GM12878 (cell line): ENCODE data around the gene CMC1. TPM values are rescaled to one million over a fixed set of nuclear protein-coding genes. Genes with fewer than 3 reads are reported as not detected.

Experiments
- ATAC-seq: fragments of 200-7000 bp; cut with Tn5 transposase; 3 replicates; pipeline ENCODE4 v1.9.1; 2020; ENCODE audit warnings: mild to moderate bottlenecking, moderate library complexity
- BruUV-seq: library from RNA; stranded (reverse); fragments of 400-500 nt; replicated peaks from 2 replicates; lab custom pipeline; 2021; lab: Mats Ljungman, UMichigan
- CTCF ChIA-PET: fragments of 300-600 bp; sonication (Branson Sonifier 250); formaldehyde crosslinking; extraction: SDS; loops from one replicate; lab custom pipeline; 2021; ENCODE audit warnings: inconsistent platforms; lab: Yijun Ruan, JAX
- POLR2A ChIA-PET: fragments of 350-600 bp; formaldehyde crosslinking; extraction: SDS; loops from one replicate; lab custom pipeline; 2021; ENCODE audit warnings: inconsistent platforms; lab: Charles Lee
- RAD21 ChIA-PET: fragments of 300-600 bp; sonication (Branson Sonifier 250); formaldehyde crosslinking; loops from one replicate; lab custom pipeline; 2023; ENCODE audit warnings: antibody characterized with exemption; ENCODE audit not compliant: unreplicated experiment; lab: Charles Lee
- SMC1A ChIA-PET: fragments of 300-600 bp; sonication (Branson Sonifier 250); formaldehyde crosslinking; loops from one replicate; lab custom pipeline; 2023; ENCODE audit not compliant: unreplicated experiment, uncharacterized antibody; lab: Charles Lee
- DNase-seq: peaks from one replicate; pipeline ENCODE4 v3.0.0-alpha.2; 2011; ENCODE audit warnings: low read depth, low spot score
- FAIRE-seq: peaks from 3 replicates; lab custom pipeline; 2011; peaks lifted over from hg19 to GRCh38; lab: Jason Lieb, UNC
- H2AFZ ChIP-seq: 2 replicates; pipeline ENCODE4 v1.6.0; 2011; ENCODE audit warnings: low read depth, low read length, control low read depth; ENCODE audit not compliant: control insufficient read depth
- H3K27ac ChIP-seq: 2 replicates; pipeline ENCODE4 v1.5.1; 2011; ENCODE audit warnings: control low read depth; ENCODE audit not compliant: control insufficient read depth, insufficient read depth
- H3K27me3 ChIP-seq, 2 experiments: replicated peaks in 1 of 2; 2 replicates each; pipeline versions ENCODE4 v1.6.0 to v1.6.1; 2011; ENCODE audit warnings: low read length in 1 of 2; ENCODE audit not compliant: control insufficient read depth in 2 of 2, insufficient read depth in 2 of 2
- H3K36me3 ChIP-seq, 2 experiments: 2 replicates each; pipeline ENCODE4 v1.5.1; 2011; ENCODE audit warnings: low read length in 1 of 2; ENCODE audit not compliant: control insufficient read depth in 2 of 2, insufficient read depth in 2 of 2
- H3K4me1 ChIP-seq: 2 replicates; pipeline ENCODE4 v1.6.1; 2011; ENCODE audit warnings: mild to moderate bottlenecking, low read length, moderate library complexity, mixed read lengths; ENCODE audit not compliant: control insufficient read depth, insufficient read depth
- H3K4me2 ChIP-seq: 2 replicates; pipeline ENCODE4 v1.6.0; 2011; ENCODE audit warnings: control low read depth; ENCODE audit not compliant: control insufficient read depth, insufficient read depth
- H3K4me3 ChIP-seq: fragments of 200-600 bp; sonication (generic); 2 replicates; pipeline ENCODE4 v1.5.1; 2016
- H3K79me2 ChIP-seq: 2 replicates; pipeline ENCODE4 v1.6.0; 2011; ENCODE audit warnings: low read length; ENCODE audit not compliant: control insufficient read depth, insufficient read depth
- H3K9ac ChIP-seq: 2 replicates; pipeline ENCODE4 v1.8.0; 2011; ENCODE audit warnings: low read length, control low read depth, mixed read lengths; ENCODE audit not compliant: control insufficient read depth, insufficient read depth
- H3K9me3 ChIP-seq: replicated peaks from 3 replicates; pipeline ENCODE4 v1.5.1; 2011; ENCODE audit warnings: mild to moderate bottlenecking, low read length; ENCODE audit not compliant: control insufficient read depth, insufficient read depth
- H4K20me1 ChIP-seq: 2 replicates; pipeline ENCODE4 v1.6.0; 2011; ENCODE audit not compliant: control insufficient read depth, insufficient read depth
- ATF7 ChIP-seq: fragments of 450-650 bp; IDR thresholded peaks from 2 replicates; pipeline ENCODE4 v1.6.1; 2016; ENCODE audit warnings: low read depth, mild to moderate bottlenecking
- BACH1 ChIP-seq: fragments of 450-650 bp; IDR thresholded peaks from 2 replicates; pipeline ENCODE4 v1.6.1; 2017; ENCODE audit warnings: mild to moderate bottlenecking, borderline replicate concordance
- CEBPB ChIP-seq, 2 experiments: fragments of 150-350 bp in 1 of 2; IDR thresholded peaks; 2 replicates each; pipeline ENCODE4 v1.6.1; 2012 to 2014; ENCODE audit warnings: low read depth in 2 of 2, low read length in 2 of 2, borderline replicate concordance in 1 of 2, inconsistent platforms in 1 of 2
- E2F8 ChIP-seq: fragments of 450-650 bp; IDR thresholded peaks from 2 replicates; pipeline ENCODE4 v1.6.1; 2018; ENCODE audit warnings: mild to moderate bottlenecking, low read depth, moderate library complexity; ENCODE audit not compliant: partially characterized antibody
- EED ChIP-seq: sonication (generic); IDR thresholded peaks from 2 replicates; pipeline ENCODE4 v1.6.1; 2016; ENCODE audit warnings: antibody characterized with exemption, low read depth
- ESRRA ChIP-seq: IDR thresholded peaks from 2 replicates; pipeline ENCODE4 v1.6.1; 2012; ENCODE audit warnings: mild to moderate bottlenecking, low read length, improper control_type of control experiment
- ETV6 ChIP-seq, 2 experiments: fragments of 450-650 bp in 1 of 2; IDR thresholded peaks in 1 of 2; conservative IDR thresholded peaks in 1 of 2; 2 replicates each; pipeline ENCODE4 v1.6.1; 2014; ENCODE audit warnings: antibody characterized with exemption in 1 of 2, borderline replicate concordance in 1 of 2, low read depth in 1 of 2, mild to moderate bottlenecking in 1 of 2, moderate library complexity in 1 of 2
- JUNB ChIP-seq: IDR thresholded peaks from 2 replicates; pipeline ENCODE4 v1.6.1; 2016; ENCODE audit warnings: antibody characterized with exemption, mild to moderate bottlenecking
- LARP7 ChIP-seq: fragments of 450-650 bp; IDR thresholded peaks from 2 replicates; pipeline ENCODE4 v1.6.1; 2017; ENCODE audit warnings: mild to moderate bottlenecking
- SMC3 ChIP-seq: IDR thresholded peaks from 2 replicates; pipeline ENCODE4 v1.6.1; 2011; ENCODE audit warnings: low read length, improper control_type of control experiment, borderline replicate concordance
- SREBF1 ChIP-seq: IDR thresholded peaks from 2 replicates; pipeline ENCODE4 v1.6.1; 2012; ENCODE audit warnings: mild to moderate bottlenecking, low read length
- WRNIP1 ChIP-seq: IDR thresholded peaks from 2 replicates; pipeline ENCODE4 v1.6.1; 2011; ENCODE audit warnings: low read depth, low read length, improper control_type of control experiment, borderline replicate concordance
- WGBS: methylation state at CpG from one replicate; pipeline ENCODE4 v1.1.6; 2016; ENCODE audit warnings: low lambda C conversion rate; ENCODE audit not compliant: insufficient replicate concordance, insufficient coverage; ENCODE audit errors: missing lambda C conversion rate; 5-methylcytosine and 5-hydroxymethylcytosine counted together
- in situ Hi-C: fragments of 300-500 bp; cut with MboI; formaldehyde crosslinking; loops from 9 replicates; pipeline ENCODE4 v1.14.3; 2018; ENCODE audit warnings: mixed read lengths
- intact Hi-C: fragments of 100-400 bp; cut with micrococcal nuclease; formaldehyde crosslinking; loops from one replicate; pipeline ENCODE4 v1.14.2; 2022; ENCODE audit not compliant: unreplicated experiment
- polyA plus RNA-seq, 11 experiments: library from polyadenylated mRNA; depleted of rRNA in 4 of 11; unstranded in 6 of 11; stranded (reverse) in 5 of 11; fragments of >200 nt; fragmentation: Nextera tagmentation in 4 of 11; fragmentation: Illumina TruSeq in 1 of 11; extraction: Ambion mirVana in 4 of 11; extraction: Trizol in 1 of 11; gene quantifications; 1 replicate in 1 of 11; 2 replicates in 10 of 11; pipeline versions ENCODE4 v1.2.1 to v1.2.3, GENCODE V29; 2011 to 2016; ENCODE audit warnings: inconsistent platforms in 2 of 11, missing spikeins in 2 of 11, low read depth in 1 of 11
- total RNA-seq, 4 experiments: library from RNA; depleted of rRNA in 3 of 4; stranded (reverse); fragments of >200 nt in 3 of 4; fragmentation: Illumina TruSeq in 1 of 4; extraction: Trizol in 1 of 4; gene quantifications; 2 replicates each; pipeline versions ENCODE4 v1.2.1 to v1.2.3, GENCODE V29; 2013 to 2021

The CMC1 gene
- total and polyA plus RNA-seq, 10 of the 15 experiments (the other 5 are each of a cell fraction or from before 2014, with no cell fraction given) = 12.3 to 118 (median 29.3) TPM

GRCh38 chr3:28345690-28346089 is 104.3 kb downstream of the CMC1 start:
- no peaks in the 10 kb centered on the region for H3K27me3 ChIP-seq
- intact Hi-C loops = loop anchor here (10.0 kb wide), 1 partner anchor 861 kb away; the partner anchor contains the start of gene SLC4A7
- no peak overlapping the region for H3K27ac ChIP-seq
- ChIA-PET CTCF (interaction anchor here (3.6 kb wide), 1 partner anchor 18 kb away, joined by 35 read pairs; no protein-coding TSS in a partner anchor), SMC1A (interaction anchor here (1.4 to 4.6 kb wide), 4 partner anchors 12 to 633 kb away, joined by 3 to 37 read pairs (median 6); no protein-coding TSS in a partner anchor), RAD21 (interaction anchor here (3.6 kb wide), 2 partner anchors 19 to 633 kb away, joined by 21 to 44 read pairs; no protein-coding TSS in a partner anchor), POLR2A (no interaction called here)
- no TSS peak for BruUV-seq
- no peaks in the 10 kb centered on the region for H4K20me1 ChIP-seq
- H3K79me2 ChIP-seq = peaks cover 70% of the 10 kb centered on the region
- TF ChIP-seq ESRRA = no peak
- TF ChIP-seq E2F8 = no peak
- TF ChIP-seq JUNB = no peak
- TF ChIP-seq WRNIP1 = no peak
- TF ChIP-seq SREBF1 = no peak
- TF ChIP-seq SMC3 = no peak
- TF ChIP-seq ETV6 (conservative IDR thresholded peaks at IDR 0.05 in 1 of 2, IDR thresholded peaks at IDR 0.05 in 1 of 2; ENCODE audit: borderline replicate concordance in 1 of 2, low read depth in 1 of 2) = no peak
- TF ChIP-seq BACH1 = no peak
- no peak for TF ChIP-seq CEBPB (IDR thresholded peaks at IDR 0.05; ENCODE audit: borderline replicate concordance in 1 of 2, low read depth in 2 of 2, low read length in 2 of 2)
- no peak for TF ChIP-seq ATF7
- TF ChIP-seq LARP7 = no peak
- TF ChIP-seq EED = no peak
- ATAC-seq (no peak), DNase-seq (no peak), FAIRE-seq (no peak)
- no peaks in the 10 kb centered on the region for H3K9me3 ChIP-seq
- H3K36me3 ChIP-seq = no peaks in the 10 kb centered on the region
- H2AFZ ChIP-seq = no peak overlapping the region
- H3K4me2 ChIP-seq = peak overlapping the region; percentile 51
- in situ Hi-C loops = loop anchor here (10.0 to 25.0 kb wide), 2 partner anchors 861 to 1208 kb away; partner anchors contain the start of gene SLC4A7
- H3K9ac ChIP-seq = no peak overlapping the region
- H3K4me1 ChIP-seq = no peaks in the 10 kb centered on the region
- H3K4me3 ChIP-seq = peak overlapping the region; percentile 52
- WGBS = 92% methylated on average over 1 of the region's 1 CpG
